Endodermal cell (in vitro differentiated cells): ENCODE results near the gene COL4A4. TPM values are rescaled to one million over a fixed set of nuclear protein-coding genes. Genes with fewer than 3 reads are reported as not detected.

ENCODE experiments used
- DNase-seq: peaks from one replicate; pipeline ENCODE4 v3.0.0-alpha.2; 2017
- H3K27ac ChIP-seq: 2 replicates; pipeline ENCODE4 v1.5.1; 2013; ENCODE audit warnings: mild to moderate bottlenecking, low read depth, low read length, moderate library complexity
- H3K27me3 ChIP-seq: 2 replicates; pipeline ENCODE4 v1.6.1; 2013; ENCODE audit warnings: mild to moderate bottlenecking, low read length, moderate library complexity; ENCODE audit not compliant: insufficient read depth, control insufficient read depth, poor library complexity, severe bottlenecking
- H3K36me3 ChIP-seq: 2 replicates; pipeline ENCODE4 v1.7.0; 2013; ENCODE audit warnings: mild to moderate bottlenecking, low read length, moderate library complexity; ENCODE audit not compliant: control insufficient read depth, insufficient read depth
- H3K4me1 ChIP-seq: one replicate; pipeline ENCODE4 v1.7.0; 2013; ENCODE audit warnings: low read length; ENCODE audit not compliant: control insufficient read depth, insufficient read depth
- H3K4me3 ChIP-seq: 2 replicates; pipeline ENCODE4 v1.5.1; 2013; ENCODE audit warnings: mild to moderate bottlenecking, low read length, moderate library complexity
- H3K9ac ChIP-seq: 2 replicates; pipeline ENCODE4 v1.6.1; 2013; ENCODE audit warnings: mild to moderate bottlenecking, low read length, moderate library complexity; ENCODE audit not compliant: poor library complexity, severe bottlenecking; ENCODE audit errors: extremely low read depth
- H3K9me3 ChIP-seq: 2 replicates; pipeline ENCODE4 v1.6.1; 2013; ENCODE audit warnings: mild to moderate bottlenecking, low read length, moderate library complexity; ENCODE audit not compliant: control insufficient read depth
- H3K27ac Mint-ChIP-seq: 2 replicates; pipeline ENCODE4 v1.8.0; 2020; ENCODE audit warnings: mixed read lengths
- H3K27me3 Mint-ChIP-seq: 2 replicates; pipeline ENCODE4 v1.8.0; 2021; ENCODE audit warnings: mild to moderate bottlenecking, mixed read lengths; ENCODE audit not compliant: insufficient read depth
- H3K36me3 Mint-ChIP-seq: 2 replicates; pipeline ENCODE4 v1.8.0; 2020; ENCODE audit warnings: low read depth, mixed read lengths
- H3K4me1 Mint-ChIP-seq: 2 replicates; pipeline ENCODE4 v1.8.0; 2020; ENCODE audit warnings: mixed read lengths
- H3K4me3 Mint-ChIP-seq: 2 replicates; pipeline ENCODE4 v1.8.0; 2020; ENCODE audit warnings: mild to moderate bottlenecking, moderate library complexity, mixed read lengths
- H3K9me3 Mint-ChIP-seq: 2 replicates; pipeline ENCODE4 v1.8.0; 2020; ENCODE audit warnings: mild to moderate bottlenecking, mixed read lengths
- CTCF ChIP-seq: fragments of 200-600 bp; sonication (generic); conservative IDR thresholded peaks from 2 replicates; pipeline ENCODE4 v1.5.0; 2021; ENCODE audit warnings: antibody characterized with exemption, mild to moderate bottlenecking
- WGBS, 2 experiments: methylation state at CpG; one replicate each; pipeline versions ENCODE4 v1.1.5 to v1.1.7; 2013; ENCODE audit warnings: missing lambda C conversion rate in 2 of 2, mixed read lengths in 1 of 2; ENCODE audit not compliant: insufficient coverage in 1 of 2, insufficient read length in 1 of 2; 5-methylcytosine and 5-hydroxymethylcytosine counted together
- total RNA-seq, 2 donors: library from RNA; stranded (reverse); fragmentation: NEBNext Ultra II Directional in 1 of 2; extraction: Animal tissue kit (Norgen Biotek cat#: 25700) in 1 of 2; gene quantifications; 2 replicates in 1 of 2; 3 replicates in 1 of 2; pipeline ENCODE4 v1.2.1, GENCODE V29; 2021

Gene COL4A4
- total RNA-seq, 2 donors from 2014 or later, result 2.2 to 2.9 TPM

GRCh38 chr2:226965376-226965775 lies 198.6 kb downstream of the COL4A4 start:
- 83 to 92% methylated on average over 1 of the region's 1 CpG for WGBS, 2 experiments
- no peak overlapping the region for H3K9ac ChIP-seq
- H3K27me3 ChIP-seq, result no peaks in the 10 kb centered on the region
- H3K9me3 ChIP-seq, result no peaks in the 10 kb centered on the region
- H3K27ac Mint-ChIP-seq, result no peak overlapping the region
- H3K4me3 ChIP-seq, result no peak overlapping the region
- no peaks in the 10 kb centered on the region for H3K4me1 Mint-ChIP-seq
- no peak overlapping the region for H3K27ac ChIP-seq
- no peaks in the 10 kb centered on the region for H3K36me3 Mint-ChIP-seq
- no peaks in the 10 kb centered on the region for H3K36me3 ChIP-seq
- no peaks in the 10 kb centered on the region for H3K27me3 Mint-ChIP-seq
- DNase-seq, result no peak
- peaks cover 5% of the 10 kb centered on the region for H3K4me1 ChIP-seq
- no peak for TF ChIP-seq CTCF
- H3K4me3 Mint-ChIP-seq, result no peak overlapping the region
- no peaks in the 10 kb centered on the region for H3K9me3 Mint-ChIP-seq

- no peaks in the 10 kb centered on the region for H3K27me3 ChIP-seq
- H3K36me3 ChIP-seq, result no peaks in the 10 kb centered on the region
- H3K9ac ChIP-seq, result no peak overlapping the region
- H3K36me3 Mint-ChIP-seq, result peaks cover 4% of the 10 kb centered on the region
- no peak overlapping the region for H3K27ac ChIP-seq
- H3K9me3 ChIP-seq, result peaks cover 12% of the 10 kb centered on the region
- 0 to 46% methylated on average over 1 of the region's 1 CpG for WGBS, 2 experiments
- no peak for DNase-seq
- H3K4me3 Mint-ChIP-seq, result no peak overlapping the region
- H3K9me3 Mint-ChIP-seq, result peaks cover 14% of the 10 kb centered on the region
- H3K4me3 ChIP-seq, result no peak overlapping the region
- peaks cover 5% of the 10 kb centered on the region for H3K4me1 ChIP-seq
- no peak overlapping the region for H3K27ac Mint-ChIP-seq
- no peaks in the 10 kb centered on the region for H3K4me1 Mint-ChIP-seq
- TF ChIP-seq CTCF, result no peak
- H3K27me3 Mint-ChIP-seq, result no peaks in the 10 kb centered on the region
Observed at GRCh38 chr2:226963528-226963927, 200.5 kb downstream of the COL4A4 start.

DNA sequence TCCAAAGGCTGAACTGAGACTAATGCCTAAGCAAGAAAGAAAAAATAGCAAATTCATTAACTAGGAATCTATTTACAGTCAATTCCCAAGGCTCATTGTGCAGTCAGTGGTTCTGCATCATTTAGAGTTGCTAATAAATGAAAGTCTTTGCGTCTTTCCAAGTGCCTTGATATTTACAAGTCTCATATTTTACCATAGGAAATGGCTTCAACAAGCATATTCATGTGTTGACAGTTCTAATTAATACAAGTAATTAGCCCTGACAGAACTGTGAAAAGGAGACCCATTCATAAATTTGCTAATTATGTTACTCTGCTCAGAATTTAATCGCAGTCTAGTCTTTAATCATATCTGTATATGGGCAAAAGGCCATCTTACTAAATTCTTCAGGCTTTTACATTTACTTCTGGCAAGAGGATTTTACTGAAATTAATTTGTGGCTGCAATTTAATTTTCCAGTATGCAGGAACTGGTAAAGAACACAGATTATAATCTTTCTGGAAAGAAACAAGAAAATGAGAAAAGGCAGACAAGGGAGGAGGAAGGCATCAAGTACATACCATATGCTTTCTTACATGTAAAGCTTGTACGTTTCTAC lies 201.7 kb downstream of the COL4A4 start:
- Mint-ChIP-seq H3K27me3 (no peaks in the 10 kb centered on the region), H3K27ac (no peak overlapping the region), H3K4me1 (no peaks in the 10 kb centered on the region), H3K4me3 (no peak overlapping the region), H3K36me3 (peaks cover 4% of the 10 kb centered on the region), H3K9me3 (peaks cover 20% of the 10 kb centered on the region)
- Histone ChIP-seq H3K27me3 (no peaks in the 10 kb centered on the region), H3K4me3 (no peak overlapping the region), H3K27ac (no peak overlapping the region), H3K9ac (no peak overlapping the region), H3K4me1 (no peaks in the 10 kb centered on the region), H3K9me3 (peaks cover 21% of the 10 kb centered on the region), H3K36me3 (no peaks in the 10 kb centered on the region)
- WGBS, 2 experiments, result 93 to 100% methylated on average over 1 to 3 of the region's 3 CpGs
- no peak for DNase-seq
- no peak for TF ChIP-seq CTCF
